ENCODE results near the gene CAPZB.
A peak's percentile ranks its signal among the peaks of the same experiment; 100 is the strongest.

CAPZB gene

DNA sequence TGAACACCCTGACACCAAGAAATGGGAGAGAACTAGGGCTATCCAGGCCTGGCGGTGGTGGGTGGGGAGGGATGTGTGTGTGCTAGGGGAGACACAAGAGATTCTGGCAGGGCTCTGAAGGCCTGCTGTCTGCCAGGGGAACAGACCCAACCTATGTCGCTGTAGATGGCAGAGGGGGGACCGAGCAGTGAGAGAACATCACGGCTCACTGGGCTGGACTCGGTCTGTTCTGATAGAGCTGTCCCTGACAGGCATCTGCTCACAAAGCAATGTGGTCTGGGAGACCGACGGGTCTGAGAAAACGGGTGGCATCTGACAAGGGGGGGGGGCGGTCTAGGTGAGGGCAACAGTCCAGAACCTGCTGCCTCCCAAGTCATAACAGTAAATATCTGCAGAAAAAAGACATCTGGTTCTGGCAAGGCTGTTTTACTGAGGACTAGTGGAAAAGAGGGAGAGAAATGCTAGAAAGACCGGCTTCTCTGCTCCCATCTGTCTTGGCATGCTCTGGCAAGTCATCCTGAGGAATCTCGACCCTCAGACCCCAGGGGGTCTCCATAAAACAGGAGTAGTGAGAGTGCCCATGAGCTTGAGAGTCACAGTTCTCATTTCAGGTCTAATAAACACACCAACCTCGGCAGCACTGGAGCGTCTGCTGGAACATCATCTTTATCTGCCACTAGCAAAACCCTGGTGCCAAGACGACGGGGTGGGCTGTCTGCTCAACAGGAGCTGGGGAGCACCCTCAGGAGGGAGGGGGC is 136.7 kb downstream of the CAPZB start:
- DNase-seq (ENCODE audit: low read depth in 2 of 2) = no peak

DNA sequence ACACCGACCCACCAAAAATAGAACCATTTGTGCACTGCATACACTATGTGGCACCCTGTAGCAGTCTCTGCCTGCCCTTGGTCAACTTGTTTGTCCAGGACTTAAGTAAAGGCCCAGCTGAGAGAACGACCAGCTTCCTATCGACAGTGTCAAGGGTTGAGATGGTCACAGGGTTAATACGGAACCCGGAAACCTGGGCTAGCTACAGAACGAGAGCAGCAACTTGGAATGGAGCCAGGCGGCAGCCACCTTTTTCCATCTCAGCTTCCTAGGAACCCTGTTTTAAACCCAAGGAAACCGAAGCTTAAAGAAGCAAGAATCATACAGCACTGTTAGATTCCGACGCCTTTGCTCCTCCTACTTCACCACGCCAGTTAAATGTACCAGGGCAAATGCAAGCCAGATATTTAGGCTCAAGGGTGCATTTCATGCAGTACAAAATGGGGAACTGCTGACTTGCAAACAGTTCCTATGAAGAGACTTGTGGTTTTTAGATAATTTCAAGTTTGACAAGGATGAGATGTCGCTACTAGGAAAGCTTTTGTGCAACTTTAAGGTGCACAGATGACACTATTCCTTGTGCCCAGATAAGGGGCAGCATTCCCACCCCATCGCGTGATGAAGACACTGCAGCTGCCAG is 137.7 kb downstream of the CAPZB start:
- DNase-seq (ENCODE audit: low read depth in 2 of 2) = no peak

GRCh38 chr1:19346026-19346425 is 139.3 kb downstream of the CAPZB start:
- DNase-seq (ENCODE audit: low read depth in 2 of 2) = no peak

DNA sequence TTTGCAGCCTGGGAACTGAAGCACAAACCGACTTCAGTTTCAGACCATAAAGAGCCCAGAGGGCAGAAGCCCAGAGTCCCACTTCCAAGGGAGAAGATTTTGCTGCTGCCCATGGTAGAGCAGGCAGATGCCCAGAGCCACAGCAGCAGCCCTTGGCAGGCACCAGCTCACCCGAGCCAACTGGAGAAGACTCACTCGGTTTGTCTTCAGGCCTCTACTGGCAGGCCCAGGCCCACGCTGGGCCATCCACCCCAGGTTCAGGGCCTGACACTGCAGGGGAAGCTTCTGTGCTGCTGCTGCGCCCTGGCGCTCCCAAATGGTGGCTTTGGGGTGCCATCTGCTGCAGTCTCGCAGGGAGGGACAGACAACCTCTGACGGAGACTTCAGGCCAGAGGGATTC is 139.9 kb downstream of the CAPZB start:
- DNase-seq (ENCODE audit: low read depth in 2 of 2) = no peak

- DNase-seq (ENCODE audit: low read depth in 2 of 2) = no peak
Observed at GRCh38 chr1:19344831-19345230, 140.5 kb downstream of the CAPZB start.

GRCh38 chr1:19344372-19344810 is 140.9 kb downstream of the CAPZB start:
- DNase-seq (ENCODE audit: low read depth in 2 of 2) = peak; percentile 29 to 34

DNA sequence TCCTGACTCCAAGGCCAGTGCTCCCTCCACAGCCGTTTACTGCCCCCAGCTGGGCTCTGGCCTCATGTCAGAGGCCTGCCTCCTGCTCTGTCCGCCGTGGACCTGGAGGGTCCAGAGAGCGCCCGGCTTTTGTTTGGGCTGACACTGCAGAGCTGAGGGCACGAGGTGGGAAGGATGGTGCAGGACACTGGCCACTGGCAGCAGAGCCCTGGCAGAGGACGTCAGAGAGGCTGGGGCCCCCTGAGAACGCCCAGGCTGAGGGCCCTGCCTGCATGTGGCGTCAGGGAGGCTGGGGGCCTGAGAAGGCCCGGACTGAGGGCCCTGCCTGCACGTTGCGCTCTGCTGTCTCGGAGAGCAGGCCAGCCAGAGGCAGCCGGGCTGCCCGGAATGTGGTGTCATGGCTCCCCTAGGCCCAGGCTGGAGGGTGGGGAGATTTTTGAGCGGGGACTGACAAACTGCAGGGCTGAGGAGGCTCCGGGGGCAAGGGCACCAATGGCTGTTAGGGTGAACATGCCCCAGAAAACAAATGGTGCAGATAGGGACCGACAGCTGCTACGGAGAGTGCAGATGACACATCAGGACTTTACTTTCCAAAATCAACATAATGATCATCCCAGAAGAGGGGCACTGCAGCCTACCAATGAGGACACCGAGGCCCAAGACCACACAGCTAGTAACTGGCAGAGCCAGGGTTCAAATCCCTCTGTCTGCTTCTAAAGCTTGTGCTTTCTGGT is 141.6 kb downstream of the CAPZB start:
- DNase-seq (ENCODE audit: low read depth in 2 of 2) = no peak

GRCh38 chr1:19342894-19343616 is 142.3 kb downstream of the CAPZB start:
- no peak for DNase-seq (ENCODE audit: low read depth in 2 of 2)

- DNase-seq (ENCODE audit: low read depth in 2 of 2) = no peak
Observed at GRCh38 chr1:19342062-19342750, 143.1 kb downstream of the CAPZB start.

DNA sequence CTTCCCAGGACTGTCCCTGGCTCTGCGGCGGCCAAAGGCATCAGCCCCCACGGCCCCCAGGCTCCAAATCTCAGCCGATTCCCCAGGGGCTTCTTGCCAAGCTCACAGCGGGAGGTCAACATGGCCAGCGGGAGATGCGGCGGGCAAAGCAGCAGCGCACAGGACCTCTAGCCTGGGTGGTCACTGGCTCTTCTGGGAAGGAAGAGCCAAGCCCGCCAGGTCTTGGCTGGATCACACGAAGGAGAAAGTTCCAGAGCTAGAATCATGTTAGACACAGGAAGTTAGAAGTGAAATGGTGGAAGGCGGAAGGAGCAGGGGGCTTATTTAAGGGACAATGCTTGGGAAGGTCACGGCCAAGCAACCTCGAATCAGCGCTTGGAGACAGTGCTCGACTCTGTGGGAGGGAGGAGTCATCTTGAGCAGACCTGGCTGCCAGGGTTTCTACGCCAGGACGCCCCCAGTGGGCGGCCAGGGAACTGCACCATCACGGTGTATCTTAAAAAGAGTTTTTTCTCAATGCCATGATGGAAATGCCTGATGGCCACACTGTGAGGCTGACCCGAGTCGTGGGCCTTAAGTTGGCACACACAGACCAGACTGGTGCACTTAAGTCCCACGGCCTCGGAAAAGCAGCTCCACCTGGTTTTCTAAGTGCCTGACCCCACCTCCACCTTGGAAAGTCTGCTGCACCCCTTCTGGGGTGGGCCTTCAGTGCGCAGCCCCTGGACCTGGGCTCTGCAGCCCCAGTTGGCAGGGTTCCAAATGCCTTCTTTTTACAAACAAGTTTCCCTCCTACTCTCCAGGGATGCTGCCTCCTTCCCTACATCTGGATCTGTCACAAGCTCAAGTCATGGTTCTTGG is 143.9 kb downstream of the CAPZB start:
- peak; percentile 62 to 80 for DNase-seq (ENCODE audit: low read depth in 2 of 2)

DNA sequence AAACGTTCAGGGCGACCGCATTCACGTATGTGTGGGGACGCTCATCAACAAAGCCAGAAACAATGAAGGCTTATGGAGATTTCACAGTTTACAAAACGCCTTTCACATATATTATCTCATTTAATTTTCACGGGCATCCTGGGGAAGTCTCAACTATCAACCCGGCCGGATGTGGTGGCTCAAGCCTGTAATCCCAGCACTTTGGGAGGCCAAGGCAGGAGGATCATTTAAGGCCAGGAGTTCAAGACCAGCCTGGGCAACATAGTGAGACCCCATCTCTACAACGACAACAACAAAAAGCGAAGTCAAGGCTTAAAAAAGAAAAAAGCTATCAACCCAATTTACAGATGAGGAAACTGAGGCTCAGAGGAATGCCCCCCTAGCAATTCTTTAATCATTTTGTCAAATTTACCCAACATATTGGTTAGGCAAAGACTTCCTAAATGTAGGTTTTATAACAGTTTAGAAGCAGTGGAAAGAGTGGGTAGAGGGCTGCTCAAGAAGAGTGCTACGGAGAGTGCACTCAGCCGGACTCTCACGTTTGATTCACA is 144.9 kb downstream of the CAPZB start:
- no peak for DNase-seq (ENCODE audit: low read depth in 2 of 2)

DNA sequence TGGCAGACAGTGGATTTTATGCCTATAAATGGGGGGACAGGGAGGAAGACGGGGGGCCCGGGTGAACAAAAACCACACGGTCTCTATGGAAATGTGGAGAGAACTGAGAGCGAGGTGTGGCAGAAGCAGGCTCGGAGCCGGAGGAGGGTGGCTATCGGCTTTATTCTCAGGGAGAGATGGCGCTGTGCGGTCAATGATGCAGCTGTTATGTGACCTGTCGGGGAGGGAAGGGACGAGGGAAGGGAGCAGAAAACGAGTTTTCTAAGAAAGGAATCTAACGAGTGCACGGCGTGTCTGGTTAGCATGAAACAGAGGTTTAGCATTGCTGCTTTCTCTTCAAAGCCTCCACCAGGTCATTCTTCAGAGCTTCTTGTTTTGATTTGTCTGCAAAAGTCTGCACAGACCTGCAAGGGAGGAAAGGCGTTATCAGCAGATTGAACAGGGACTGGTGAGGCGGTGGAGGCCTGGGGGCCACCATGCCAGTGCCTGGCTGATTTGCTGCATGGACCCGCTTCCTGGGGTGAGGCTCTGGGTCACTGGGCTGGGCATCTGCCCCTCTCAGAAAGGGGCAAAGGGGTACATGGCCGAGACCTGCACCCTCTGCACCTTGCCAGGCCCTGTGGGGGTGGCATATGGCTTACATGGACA is 146.0 kb downstream of the CAPZB start:
- DNase-seq (ENCODE audit: low read depth in 2 of 2) = no peak

GRCh38 chr1:19338323-19338762 is 147.0 kb downstream of the CAPZB start:
- DNase-seq (ENCODE audit: low read depth in 2 of 2) = no peak

GRCh38 chr1:19337289-19337688 is 148.1 kb downstream of the CAPZB start:
- no peak for DNase-seq (ENCODE audit: low read depth in 2 of 2)

DNA sequence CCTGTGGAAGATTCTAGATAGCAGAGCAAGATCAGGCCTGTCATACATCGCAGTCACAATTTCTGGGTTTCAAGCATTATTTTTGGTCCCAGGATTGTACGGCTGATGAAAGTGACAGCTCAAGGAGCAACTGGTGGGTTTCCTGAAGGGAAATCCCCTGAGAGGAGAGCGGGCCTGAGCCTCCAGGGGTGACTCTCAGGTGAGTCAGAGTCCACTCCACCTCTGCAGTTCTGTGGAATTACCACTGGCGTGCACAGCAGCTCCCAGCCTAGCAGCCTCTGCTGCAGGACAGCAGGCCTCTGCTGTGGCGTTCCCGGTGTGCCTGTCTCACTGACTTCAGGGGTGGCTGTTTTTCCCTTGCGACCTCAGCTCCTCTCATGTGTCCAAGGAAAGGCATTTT is 148.8 kb downstream of the CAPZB start:
- DNase-seq (ENCODE audit: low read depth in 2 of 2) = peak; percentile 36 to 62

- no peak for DNase-seq (ENCODE audit: low read depth in 2 of 2)
Observed at GRCh38 chr1:19333587-19334354, 151.6 kb downstream of the CAPZB start.

GRCh38 chr1:19332832-19333231 is 152.5 kb downstream of the CAPZB start:
- DNase-seq (ENCODE audit: low read depth in 2 of 2) = no peak

GRCh38 chr1:19331262-19331878 is 154.0 kb downstream of the CAPZB start:
- no peak for DNase-seq (ENCODE audit: low read depth in 2 of 2)

Measured in stimulated activated CD8-positive, alpha-beta memory T cell treated with anti-CD3 and anti-CD28 coated beads, Interleukin-2, amount 100 ng/mL, for 48 hours (primary cell).